ENCODE results near the gene YTHDF1.

Gene YTHDF1

DNA sequence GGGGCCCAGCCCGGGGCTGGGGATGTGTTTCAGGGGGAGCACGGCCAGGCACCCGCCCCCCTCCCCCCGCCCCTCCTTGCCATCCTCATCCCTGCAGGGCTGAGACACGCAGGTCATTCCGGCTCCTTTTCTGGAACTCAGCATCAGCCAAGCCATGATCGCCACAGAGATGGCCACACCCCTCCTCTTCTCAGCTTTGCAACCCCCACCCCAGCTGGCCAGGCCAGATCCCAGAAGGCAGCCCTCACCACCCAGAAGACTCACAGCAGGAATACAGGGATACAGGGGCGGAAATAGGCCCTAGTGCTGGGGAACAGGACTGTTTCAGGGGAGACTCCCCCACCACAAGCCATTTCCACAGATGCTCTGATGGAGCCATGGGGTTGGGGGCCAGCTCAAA lies 33.5 kb downstream of the YTHDF1 start:
- no peak for DNase-seq

GRCh38 chr20:63181226-63181625 lies 34.7 kb downstream of the YTHDF1 start:
- no peak for DNase-seq

DNA sequence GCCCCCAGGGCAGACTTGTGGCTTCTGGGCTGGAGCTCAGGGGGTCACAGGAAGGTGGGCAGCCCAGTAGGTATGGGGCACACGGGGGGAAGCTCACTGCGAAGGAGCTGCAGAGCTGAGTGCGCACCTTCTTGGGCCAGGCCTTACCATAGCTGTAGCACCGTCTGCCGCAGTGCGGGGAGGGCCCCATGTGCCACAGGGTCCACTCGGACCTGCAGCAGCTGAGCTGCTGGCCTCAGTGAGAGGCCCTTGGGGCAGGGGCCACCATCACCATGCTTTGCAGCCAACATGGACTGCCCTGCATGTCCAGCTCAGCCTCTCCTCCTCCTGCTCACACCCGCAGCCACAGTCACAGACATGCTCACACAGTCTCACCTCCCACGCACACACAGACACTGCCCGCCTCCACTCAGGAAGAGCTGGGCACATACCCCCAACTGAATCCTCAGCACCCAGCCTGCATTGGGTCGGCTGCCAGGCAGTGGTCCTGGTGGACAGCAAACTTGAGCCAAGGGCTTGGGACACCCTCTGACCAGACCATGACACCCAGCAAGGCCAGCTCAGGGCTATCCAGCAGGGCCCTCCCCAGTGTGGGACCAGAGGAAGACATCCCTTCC lies 35.3 kb downstream of the YTHDF1 start:
- no peak for DNase-seq

DNA sequence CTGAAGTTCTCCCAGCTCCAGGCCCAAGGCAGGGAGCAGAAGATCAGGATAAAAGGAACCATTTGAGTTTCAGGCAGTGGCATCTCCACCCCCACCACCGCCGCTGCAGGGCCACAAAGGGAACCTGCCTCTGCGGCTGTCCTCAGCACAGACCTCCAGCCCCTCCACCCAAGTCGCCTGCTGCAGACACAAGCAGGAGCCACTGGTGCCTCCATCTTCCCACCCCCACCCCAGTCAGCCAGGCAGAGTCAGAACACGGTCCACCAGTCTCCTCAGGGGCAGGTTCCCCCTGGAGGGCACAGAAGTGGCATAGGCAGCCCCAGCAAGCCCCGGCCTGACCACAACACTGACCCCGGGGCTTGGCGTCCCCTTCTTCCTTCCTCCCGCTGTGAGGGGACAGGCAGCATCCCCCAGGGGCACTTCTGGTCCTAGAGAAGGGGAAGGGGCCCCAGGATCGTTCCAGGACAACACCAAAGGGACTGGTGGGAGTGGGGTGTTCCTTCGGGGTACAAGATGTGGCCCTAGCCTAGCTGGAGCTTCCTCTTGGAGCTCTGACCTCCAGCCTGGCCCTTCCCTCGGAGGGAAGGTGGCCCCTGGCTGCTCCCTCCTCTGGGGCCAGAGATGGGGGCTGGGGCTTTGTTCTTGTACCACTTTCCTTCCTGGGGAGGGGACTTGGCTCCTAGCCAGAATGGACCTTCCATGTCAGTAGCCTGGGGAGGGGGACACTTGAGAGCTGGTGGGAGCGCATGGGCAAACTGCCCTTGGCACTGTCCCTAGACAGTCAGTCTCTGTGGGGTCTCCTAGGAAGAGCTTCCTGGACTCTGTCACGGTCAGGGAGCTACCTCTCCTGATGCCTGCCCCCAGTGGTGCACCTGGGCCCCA lies 36.0 kb downstream of the YTHDF1 start:
- no peak for DNase-seq

DNA sequence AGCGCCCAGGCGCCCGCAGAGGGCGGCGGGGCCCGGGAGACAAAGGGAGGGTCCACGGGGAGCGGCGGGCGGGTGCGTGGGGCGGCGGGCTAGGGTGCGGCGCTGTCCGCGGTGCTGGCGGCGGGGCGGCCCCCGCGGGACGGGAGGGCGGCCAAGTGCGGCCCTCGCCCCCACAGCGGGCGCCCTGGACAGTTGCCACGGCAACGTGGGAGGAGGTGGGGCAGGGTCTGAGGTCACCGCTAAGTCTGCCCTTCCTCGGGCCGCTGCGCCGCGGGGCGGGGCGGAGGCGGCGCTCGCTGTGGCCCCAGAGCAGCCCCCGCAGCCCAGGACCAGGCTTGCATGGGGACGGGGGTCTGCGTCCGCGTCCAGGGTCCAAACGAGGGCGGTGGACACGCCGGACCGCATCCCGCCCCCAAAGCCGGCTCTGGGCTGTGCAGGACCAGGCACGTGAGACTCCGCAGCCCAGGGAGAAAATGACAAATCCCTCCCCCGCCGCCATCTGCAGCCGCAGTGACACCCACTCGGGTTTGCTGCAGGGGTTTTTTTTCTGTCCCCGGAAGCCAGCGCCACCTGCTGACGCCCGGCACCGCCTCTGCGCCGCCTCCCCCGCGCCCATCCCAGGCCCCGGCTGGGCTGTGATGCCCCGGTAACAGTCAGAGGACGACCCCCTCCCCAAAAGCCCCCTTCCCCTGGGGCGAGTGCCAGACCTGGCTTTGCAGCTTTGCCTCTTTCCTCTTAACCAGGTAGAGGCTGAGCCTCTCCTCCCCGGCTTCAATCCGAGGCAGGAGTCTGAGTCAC lies 36.8 kb downstream of the YTHDF1 start:
- no peak for DNase-seq

DNA sequence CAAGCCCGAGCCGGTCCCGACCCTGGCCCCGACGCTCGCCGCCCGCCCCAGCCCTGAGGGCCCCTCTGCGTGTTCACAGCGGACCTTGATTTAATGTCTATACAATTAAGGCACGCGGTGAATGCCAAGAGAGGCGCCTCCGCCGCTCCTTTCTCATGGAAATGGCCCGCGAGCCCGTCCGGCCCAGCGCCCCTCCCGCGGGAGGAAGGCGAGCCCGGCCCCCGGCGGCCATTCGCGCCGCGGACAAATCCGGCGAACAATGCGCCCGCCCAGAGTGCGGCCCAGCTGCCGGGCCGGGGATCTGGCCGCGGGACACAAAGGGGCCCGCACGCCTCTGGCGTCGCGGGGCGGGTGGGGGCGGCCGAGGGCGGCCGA lies 37.5 kb downstream of the YTHDF1 start:
- no peak for DNase-seq

DNA sequence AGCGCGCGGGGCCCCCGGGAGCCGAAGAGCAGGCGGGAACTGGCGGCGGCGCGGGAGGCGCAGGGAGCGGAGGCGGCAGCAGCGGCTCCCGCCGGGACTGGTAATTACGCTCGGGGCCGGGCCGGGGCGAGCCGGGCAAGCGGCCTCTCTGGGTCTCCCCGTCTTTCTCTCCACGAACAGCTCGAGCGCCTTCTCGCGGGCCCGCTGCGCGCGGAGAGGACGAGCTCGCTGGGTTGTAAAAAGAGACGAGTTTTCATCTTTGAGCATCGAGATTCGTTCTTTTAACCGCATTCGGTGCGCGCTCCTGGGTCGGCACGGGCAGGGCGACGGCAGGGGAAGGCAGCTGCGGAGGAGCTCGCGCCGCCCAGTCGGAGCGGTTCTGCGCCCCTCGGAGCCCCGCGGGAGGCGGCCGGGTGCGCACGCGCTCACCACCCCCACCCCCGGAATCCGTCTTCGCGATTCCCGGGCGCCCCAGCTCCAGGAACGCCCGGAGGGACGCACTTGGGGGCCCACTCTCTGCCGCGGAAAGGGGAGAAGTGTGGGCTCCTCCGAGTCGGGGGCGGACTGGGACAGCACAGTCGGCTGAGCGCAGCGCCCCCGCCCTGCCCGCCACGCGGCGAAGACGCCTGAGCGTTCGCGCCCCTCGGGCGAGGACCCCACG lies 38.0 kb downstream of the YTHDF1 start:
- DNase-seq: no peak

DNA sequence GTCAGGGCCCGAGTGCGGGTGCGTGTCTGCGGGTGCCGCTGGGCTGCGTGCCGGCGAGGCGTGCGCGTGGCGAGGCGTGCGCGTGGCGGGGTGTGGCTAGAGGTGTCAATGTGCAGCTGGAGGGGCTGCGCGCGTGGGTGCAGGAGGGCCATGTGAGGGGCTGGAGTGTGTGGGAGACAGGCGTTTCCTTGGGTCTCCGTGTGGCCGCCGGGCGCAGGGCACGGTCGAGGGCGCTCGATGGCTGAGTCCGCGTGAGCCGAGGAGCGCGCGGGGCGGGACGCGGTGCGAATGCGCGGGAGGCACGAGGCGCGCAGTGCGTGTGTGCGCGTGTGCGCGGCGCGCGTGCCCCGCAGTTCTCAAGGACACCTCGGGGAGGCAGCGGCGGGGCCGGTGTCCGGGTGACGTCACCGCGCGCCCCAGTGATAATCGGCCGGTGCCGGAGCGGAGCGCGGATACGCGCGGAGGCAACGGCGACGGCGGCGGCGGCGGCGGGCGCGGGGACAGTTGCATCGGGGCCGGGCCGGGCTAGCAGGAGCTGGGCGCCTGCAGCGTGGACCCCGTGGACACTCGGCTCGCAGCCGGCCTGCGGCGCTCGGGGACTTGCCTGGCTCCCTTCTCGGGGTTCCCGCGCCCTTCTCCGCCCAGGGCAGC lies 38.7 kb downstream of the YTHDF1 start:
- no peak for DNase-seq

GRCh38 chr20:63176427-63177133 lies 39.4 kb downstream of the YTHDF1 start:
- no peak for DNase-seq

DNA sequence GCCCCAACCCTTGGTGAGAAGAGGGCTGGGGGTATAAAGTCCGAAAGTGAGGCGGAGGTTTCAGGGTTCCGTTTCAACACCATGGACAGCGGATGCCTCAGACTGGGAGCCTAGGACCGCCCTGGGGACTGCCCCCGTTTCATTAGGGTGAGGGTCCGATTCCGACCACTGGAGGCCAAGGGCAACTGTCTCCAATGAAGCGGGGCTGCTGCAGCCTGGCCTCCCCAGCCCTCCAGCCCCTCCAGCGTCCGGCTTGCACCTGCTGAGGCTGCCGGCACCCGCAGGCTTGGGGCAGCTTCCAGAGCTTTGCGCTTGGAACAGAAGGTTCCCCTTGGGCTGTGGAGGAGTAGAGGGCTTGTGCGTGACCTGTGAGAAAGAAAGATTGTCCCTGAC lies 39.9 kb downstream of the YTHDF1 start:
- DNase-seq: no peak

- DNase-seq: no peak
Measured at GRCh38 chr20:63175038-63175895, 40.7 kb downstream of the YTHDF1 start.

DNA sequence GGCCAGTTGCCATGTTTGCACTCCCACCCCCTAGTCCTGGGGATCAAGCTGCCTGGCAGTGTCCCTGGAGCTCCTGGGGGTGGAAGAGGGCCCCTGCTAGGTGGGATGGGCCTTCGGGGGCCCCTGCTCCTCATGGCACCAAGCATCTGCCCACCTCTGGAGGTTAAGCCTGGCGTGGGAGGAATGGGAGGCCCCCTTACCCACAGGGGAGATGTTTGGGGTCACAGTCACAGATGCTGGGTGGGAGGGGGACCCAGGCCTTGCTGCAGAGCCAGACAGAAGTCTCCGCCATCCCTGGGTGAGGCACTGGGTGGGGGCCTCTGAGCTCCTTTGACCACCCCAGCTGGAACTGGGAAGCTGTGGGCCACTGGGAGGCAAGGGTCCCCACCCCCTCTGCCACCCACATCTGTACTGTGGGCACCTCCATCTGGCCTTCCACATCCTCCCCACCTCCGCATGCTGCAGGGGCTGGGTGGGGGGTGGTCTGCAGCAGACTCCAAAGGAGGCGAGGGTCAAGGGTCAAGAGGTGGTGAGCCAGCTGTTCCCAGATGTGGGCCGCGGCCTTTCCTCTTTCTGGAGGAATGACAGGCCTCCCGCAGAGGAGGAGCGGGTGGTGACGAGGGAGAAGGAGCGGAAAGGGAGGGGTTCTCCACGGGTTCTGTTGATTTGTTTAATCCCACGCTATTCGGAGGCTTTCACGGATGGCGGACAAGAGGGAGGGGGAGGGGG lies 41.5 kb downstream of the YTHDF1 start:
- no peak for DNase-seq

- no peak for DNase-seq
Measured at GRCh38 chr20:63173552-63174191, 42.3 kb downstream of the YTHDF1 start.

DNA sequence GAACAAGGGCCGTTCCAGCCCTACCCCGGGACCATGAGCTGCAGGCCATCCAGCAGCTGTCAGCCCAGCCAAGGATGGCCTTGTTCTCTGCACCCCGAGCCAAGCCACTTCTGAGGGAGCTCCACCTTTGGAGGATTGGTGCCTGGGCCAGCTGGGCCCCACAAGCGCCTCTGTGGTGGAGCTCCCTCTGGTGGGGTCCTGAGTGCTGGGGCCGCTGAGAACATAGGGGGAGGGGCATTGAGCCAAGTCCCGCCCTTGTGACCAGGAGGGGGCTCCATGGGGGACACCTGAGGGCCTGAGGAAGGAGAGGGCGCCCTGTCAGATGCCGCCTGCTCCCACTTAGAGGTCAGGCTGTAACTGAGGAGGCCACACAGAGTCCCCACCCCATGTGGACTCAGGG lies 43.2 kb downstream of the YTHDF1 start:
- DNase-seq: no peak

GRCh38 chr20:63171991-63172390 lies 43.9 kb downstream of the YTHDF1 start:
- no peak for DNase-seq

GRCh38 chr20:63169681-63170080 lies 46.2 kb downstream of the YTHDF1 start:
- no peak for DNase-seq

GRCh38 chr20:63168861-63169260 lies 47.1 kb downstream of the YTHDF1 start:
- DNase-seq: no peak

- no peak for DNase-seq
Measured at GRCh38 chr20:63167918-63168520, 47.9 kb downstream of the YTHDF1 start.

All from bone marrow (tissue), 2 donors.